Stimulated activated CD4-positive, alpha-beta T cell treated with anti-CD3 and anti-CD28 coated beads, TNF-alpha, amount 100 ng/mL, for 1 hour (primary cell): Measurements from ENCODE around the gene NRCAM.

Experiments used
- DNase-seq, 3 donors: peaks; one replicate each; pipeline ENCODE4 v3.0.0-alpha.2; 2020; ENCODE audit warnings: low read depth in 3 of 3, low spot score in 1 of 3

NRCAM gene

DNA sequence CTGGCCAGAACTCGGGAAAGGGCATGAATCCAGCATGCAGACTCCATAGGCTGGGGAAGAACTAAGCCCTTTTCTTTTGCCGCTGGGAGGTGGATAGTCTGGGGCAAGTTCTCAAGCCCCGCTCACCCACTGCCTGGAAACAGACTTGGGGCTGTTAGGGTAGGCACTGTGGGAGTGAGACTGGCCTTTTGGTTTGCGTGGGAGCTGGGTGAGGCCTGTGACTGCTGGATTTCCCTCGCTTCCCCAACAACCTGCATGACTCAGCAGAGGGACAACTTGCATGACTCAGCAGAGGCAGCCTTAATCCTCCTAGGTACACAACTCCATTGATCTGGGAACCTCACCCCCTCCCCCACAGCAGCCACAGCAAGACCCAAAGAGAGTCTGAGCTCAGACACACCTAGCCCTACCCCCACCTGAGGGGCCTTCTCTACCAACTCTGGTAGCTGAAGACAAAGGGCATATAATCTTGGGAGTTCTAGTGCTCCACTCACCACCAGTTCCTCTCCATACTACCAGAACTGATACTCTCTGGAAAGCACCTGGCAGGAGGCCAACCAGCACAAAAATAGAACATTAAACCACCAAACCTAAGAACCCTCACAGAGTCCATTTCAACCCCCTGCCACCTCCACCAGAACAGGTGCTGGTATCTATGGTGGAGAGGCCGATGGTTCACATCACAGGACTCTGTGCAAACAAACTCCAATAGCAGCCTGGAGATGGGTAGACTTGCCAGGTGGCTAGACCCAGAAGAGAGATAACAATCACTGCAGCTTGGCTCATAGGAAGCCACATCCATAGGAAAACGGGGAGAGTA is 244.6 kb downstream of the NRCAM start:
- DNase-seq: no peak

DNA sequence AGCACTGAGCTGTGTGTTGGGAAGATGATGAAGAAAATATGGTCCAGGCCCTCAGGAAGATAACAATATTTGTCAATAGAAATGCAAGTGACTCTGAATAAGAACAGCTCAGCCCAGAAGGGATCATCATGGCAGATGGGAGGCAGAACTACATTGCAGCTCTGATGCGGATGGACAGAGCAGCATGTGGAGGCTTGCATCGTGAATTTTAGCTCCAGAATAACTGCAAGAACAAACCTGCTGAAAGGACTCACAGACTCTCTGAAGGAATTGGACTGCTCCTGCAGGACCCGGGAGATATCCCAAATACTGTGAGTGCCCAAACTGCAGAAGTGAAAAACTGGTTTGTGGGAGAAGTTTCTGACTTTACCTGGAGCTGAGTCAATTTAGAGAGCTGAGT is 245.4 kb downstream of the NRCAM start:
- no peak for DNase-seq

DNA sequence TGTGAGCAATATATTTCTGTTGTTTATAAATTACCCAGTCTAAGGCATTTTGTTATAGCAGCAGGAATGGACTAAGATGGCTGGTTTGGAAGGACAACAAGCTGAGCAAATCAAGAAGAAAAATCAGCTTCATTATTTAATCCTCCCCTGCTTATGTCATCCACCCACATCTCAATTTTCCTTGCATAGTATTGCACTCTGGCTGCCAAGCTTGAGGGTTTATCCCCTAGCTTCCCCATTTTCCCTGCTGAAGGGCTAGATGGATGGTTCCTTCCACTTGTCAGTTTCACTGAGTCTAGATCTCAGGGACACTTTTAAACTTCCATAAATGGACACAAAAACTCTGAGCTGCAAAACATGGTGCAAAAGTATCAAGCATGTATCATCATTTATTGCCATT is 250.9 kb downstream of the NRCAM start:
- DNase-seq: no peak

DNA sequence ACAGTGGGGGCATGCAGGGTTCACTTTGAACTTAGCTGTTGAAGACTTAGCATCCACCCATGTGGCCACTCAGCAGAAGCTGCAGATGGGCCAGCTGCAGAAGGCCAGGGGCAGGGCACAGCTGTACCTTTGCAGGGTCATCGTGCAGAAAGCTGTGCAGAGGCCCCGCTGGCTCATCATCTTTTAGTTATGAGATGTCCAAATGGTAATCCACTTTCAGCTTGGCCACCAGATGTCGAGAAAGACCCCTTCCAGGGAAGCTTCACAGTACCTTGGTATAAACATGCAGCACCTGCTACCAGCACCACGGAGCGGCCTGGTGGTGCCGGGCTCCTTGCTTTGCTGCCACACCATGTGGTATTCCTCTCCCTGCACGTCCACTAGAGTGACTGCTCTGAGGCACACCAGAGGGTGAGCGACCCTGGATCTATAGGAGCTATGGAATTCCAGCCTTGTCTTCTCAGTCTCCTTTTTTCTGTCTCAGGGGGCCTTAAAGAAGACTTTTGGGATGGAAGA is 251.9 kb downstream of the NRCAM start:
- DNase-seq: no peak

DNA sequence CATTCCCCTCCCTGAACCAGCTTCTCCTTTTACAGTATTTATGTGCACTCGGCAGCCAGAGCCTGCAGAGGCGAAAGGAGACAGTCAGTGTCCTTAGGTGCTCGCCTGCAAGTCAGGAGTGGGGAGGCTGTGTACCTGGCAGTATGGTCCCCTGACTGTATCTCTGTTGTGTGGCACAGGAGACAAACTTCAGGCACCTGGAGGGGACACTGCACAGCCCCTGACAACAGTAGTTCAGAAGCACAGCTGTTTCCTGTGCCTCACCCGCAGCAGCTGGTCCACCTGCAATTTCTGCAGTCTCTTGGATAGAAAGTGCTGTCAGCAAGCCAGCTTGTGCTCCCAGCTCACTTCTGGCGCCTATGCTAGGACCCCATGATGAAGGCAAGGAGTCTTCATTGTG is 252.7 kb downstream of the NRCAM start:
- no peak for DNase-seq

DNA sequence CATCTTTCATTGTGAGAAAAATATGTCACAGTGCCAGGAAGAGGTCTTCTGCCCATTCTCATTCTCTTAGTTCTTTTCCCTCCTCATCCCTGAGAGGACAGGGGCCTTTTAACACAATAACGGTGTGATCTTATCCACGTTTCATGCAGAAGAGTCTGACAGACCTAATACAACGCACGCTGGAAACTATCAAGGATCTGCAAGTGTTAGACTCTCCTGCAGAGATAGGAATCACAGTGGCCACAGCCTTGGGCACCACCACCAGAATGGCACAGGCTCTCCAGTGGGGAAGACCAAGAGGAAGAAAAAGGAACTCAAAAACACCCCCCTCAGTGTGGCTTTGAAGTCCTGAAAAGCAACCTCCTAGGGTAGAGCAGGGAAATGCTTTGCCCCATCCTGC is 253.5 kb downstream of the NRCAM start:
- no peak for DNase-seq

DNA sequence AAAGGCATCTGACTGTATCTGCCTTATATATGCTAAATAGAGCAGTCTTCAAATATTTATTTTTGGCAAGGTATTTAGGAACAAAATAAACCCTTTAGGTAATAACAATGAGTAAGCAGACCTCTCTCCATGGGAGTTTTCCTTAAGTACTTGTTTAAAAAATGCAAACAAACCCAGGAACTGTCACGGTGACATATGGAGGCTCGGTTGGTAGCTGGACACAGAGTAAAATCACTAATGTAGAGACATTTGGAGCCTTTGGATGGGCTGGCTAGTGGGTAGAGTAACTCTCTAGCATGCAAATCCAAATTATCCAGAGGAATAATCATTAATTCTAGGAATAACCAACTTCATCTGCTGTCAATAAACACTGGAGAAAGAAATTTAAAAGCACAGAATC is 254.5 kb downstream of the NRCAM start:
- DNase-seq: no peak

DNA sequence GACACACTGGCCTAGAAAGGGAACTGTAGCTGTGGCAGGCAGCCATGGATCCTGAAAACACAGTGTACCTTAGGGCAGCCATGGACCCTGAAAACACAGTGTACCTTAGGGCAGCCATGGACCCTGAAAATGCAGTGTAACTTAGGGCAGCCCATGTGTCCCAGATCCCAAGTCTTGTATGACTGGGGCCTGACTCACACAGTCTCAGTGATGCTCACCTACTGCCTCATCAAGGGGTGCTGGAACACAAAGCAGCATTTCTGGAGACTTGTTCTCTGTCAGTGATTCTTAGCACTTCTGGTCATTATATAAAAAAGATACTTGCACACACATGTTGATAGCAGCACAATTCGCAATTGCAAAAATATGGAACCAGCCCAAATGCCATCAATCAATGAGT is 255.9 kb downstream of the NRCAM start:
- DNase-seq: no peak

DNA sequence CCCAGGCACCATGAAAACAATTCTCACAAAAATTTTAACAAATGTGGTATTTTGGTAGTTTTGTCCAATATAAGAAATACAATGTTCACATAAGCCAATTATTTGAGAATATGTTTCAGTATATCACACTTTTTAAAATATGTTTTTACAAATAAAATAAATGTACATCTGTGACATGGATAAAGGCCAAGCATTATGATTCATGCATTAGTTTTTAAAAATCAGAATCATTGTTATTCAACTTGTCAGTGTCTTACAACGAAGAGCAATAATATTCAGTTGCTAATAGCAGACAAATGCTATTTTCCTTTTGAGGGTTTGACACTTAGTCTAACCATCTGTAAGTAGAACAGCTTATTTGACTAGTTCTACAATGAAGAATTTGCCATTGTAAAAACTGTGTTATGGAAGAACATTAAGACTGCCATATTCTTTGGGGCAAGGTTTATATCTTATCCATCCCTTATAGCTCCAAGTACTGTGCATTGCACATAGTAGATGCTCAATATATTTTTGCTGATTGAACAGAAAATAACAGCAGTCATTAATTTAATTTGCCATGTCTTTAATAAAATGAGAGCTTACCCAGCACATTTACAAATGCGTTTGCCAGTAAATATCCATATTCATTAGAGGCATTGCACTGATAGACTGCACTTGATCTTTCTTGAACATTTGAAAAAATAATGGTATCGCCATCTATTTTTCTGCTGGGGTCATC is 258.7 kb downstream of the NRCAM start:
- DNase-seq: no peak

DNA sequence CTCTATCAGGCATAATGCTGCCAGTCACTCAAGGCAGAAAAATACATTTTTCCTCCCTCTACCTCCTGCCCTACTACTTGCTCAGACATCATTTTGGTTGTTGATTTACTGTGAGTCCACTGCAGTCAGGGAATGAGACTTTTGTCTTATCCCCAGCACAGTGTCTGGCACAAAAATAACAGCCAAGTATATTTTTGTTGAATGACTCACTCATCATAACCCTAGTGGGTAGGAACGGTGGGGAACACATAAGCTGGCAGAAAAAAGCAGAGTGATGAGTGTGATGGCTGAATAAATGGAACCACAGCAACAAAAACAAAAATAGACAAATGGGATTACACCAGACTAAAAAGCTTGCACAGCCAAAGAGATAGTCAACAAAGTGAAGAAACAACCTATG is 260.2 kb downstream of the NRCAM start:
- DNase-seq: no peak

DNA sequence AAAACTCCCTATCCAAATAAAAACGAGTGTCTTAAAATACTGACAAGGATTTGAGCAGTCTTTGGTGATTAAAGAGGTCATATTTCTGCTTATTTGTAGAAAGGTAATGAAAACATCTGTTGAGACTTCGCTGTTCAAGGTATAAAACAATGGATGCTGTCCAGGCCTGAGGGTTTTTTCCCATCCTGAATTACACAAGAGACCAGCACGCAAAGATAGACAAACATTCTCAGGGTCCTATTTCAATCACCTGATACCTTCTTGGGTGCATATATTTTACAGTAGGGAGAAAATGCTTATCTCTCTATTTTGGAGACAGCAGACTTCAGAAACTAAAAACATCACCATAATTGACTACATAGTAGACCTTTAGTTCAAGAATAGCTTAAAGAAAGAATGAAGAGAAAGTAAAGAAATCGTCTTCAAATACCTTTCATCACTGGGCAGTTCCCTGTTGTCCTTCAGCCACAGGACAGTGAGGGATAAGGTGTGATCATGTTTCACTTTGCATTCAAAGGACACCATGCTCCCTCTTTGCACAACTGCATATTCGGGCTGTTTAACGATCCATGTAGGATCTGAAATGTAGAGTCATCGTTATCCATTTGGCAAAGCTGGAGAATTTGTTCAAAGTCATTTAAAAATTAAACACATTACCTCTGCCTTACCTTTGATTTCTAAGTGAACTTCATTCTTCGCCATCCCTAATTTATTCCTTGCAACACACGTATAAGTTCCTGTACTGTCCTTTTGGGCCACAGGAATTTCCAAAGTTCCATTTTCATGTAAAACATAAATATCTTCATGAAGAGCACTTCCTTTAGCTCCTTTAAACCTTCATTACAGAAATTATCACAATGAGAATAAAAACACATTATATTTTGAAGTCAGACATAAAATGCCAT is 262.4 kb downstream of the NRCAM start:
- DNase-seq: no peak

DNA sequence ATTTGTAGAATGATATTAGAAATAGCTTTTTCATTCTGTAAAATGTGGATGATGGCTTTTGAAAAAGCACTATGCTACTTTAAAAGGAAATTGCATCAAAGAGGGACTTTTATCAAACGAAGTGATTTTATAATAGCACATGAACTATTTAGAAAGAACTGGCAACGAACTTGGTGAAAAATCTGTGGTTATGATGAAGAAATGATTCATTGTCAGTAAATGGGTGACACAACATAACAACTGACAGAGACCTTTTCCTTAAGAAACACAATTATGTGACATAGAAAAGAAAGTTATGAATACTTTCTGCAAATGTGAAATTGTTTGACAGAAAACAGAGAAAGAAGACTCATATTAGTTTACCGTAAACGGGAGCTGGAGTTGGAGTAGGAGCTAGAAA is 265.3 kb downstream of the NRCAM start:
- no peak for DNase-seq

DNA sequence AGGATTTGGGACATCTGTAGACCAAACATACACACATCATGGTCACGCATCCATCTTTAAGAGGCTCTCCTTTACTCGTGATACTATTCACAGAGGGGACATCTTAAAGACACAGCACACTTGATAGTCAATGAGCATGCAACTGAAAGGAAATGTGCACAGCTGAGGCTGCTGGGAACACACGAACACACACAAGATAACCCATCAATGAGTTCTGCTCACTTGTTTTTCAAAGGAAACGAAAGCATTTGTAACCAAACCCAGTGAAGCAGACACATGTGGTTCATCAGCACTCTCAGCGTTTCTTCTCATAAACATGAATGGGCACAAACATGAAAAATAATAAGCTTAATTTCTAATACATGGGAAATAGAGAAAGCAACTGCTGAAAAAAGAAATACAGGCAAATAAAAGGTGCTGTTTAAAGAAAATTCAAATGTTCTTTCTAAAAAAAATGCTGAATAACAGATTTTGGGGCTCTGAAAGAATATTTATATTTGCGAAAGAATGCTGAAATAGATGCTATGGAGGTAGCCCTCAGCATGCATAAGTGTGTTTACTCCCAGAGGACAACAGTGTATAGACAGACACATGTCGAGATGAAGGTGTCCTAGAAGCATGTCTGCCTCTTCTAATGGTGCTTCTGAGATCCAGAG is 266.4 kb downstream of the NRCAM start:
- no peak for DNase-seq

DNA sequence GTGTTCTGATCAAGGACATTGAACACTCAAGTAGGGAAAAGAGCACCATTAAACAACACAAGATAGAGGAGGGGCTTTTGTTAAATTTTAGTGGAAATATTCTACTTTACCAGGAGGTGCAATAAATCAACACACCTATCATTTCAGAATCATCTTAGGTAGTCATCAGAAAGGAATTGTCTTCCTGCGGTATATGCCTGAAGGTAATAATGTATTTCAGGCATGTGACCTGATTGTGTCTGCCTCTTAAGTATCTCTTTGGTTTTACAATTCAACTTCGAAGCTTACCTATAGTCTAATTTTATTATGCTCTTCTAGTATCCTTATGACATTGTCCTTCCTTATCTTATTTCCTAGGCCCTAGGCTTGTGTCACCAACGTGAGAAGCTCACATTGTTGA is 267.5 kb downstream of the NRCAM start:
- DNase-seq: no peak

DNA sequence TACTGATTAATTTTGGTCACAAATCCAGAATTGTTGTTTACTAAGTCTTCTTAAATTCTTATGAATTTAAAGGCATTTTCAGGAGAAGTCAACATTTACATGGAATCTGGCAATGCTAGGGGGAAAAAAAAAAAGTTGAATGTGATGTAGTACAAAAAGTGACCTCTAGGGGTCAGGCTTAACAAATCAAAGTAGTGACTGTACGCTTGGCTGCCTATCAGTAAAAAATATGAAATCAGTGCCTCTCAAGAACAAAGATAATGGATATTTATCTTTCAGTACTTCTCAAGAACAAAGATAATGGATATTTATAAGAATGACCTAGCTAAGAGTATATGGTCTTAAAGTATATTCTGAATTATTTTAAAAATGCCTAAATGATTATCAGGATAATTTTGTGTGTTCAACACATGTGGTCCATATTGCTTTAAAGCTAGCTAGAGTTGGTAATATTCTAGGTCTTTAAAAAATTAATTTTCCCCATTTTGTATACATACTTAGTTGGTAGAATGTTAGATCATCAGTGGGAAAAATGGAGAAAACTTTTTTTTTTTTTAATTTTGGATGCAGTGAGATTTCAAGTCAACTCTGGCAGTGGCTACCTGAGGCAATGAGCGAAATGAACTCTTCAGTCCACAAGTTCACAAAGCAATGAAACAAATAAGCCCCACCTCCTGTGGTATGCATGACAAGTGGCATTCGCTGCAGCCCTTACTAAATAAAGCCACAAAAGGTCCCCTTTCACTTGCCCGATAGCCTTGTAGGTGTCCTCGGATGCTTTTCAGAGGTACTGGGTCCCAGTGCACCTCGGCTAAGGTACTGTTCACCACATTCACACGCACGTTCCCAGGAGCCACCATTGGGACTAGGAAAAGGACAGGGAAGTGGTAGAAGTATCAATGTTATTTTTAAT is 274.9 kb downstream of the NRCAM start:
- DNase-seq: no peak

DNA sequence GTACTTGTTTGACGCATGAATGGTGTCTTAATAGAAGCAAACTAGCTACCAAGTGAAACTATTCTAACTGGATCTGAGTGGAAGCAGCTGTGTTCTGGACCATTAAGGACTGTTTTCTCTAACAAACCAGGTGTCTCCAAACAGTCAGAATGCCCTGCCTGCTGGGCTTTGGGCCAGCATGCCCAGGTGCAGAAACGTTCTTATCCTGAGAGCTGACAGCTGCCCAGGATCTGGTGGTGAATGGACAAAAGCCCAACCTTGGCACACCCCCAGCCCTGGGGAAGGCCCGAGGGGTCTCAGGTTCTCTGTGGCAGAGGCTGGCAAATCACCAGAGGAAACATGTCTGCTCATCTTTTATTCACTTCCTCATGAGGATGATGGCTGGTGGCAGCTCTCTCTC is 277.8 kb downstream of the NRCAM start:
- no peak for DNase-seq

DNA sequence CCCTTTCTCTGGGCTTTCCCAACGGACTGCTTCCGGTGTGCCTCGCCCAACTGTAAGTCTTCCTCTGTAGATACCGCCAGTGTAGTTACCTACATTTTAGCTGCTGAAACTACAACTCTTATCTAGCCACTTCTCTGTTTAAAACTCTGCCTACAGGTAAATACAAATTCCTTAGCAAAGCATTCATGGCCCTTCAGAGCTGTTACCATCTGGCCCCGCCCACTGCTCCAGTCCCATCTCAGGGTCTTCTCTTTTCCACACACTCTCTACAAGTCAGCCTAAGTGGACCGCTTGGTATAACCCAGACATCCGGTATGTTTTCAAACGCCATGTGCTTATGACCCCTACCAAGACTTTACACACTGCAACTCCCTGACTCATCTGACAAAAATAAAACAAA is 285.1 kb downstream of the NRCAM start:
- DNase-seq: no peak

DNA sequence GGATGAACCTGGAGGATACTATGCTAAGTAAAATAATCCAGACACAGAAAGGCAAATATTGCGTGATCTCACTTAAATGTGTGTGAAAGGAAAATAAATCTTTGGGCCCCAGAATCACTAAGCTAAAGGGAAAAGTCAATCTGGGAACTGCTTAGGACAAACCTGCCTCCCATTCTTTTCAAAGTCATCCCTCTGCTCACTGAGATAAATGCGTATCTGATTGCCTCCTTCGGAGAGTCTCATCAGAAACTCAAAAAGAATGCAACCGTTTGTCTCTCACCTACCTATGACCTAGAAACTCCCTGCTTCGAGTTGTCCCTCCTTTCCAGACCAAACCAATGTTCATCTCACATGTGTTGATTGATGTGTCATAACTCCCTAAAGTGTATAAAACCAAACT is 286.0 kb downstream of the NRCAM start:
- DNase-seq: no peak

DNA sequence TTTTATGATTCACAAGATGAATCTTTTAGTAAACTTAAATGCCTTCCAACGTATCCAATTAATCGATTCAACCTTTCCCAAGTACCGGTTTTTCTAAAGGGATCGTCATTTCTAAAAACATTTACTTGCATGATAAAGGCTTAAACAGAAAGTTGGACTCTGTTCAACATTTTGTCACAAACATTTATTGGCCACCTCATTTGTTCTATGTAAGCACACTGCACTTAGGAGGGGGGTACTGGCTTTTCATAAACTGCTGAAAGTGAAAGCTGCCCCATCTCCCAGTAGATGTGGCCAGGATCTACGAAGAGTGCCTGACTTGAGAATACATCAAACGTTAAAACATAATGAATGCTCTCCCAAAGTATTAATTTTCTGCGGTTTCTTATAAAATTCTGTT is 288.8 kb downstream of the NRCAM start:
- no peak for DNase-seq

DNA sequence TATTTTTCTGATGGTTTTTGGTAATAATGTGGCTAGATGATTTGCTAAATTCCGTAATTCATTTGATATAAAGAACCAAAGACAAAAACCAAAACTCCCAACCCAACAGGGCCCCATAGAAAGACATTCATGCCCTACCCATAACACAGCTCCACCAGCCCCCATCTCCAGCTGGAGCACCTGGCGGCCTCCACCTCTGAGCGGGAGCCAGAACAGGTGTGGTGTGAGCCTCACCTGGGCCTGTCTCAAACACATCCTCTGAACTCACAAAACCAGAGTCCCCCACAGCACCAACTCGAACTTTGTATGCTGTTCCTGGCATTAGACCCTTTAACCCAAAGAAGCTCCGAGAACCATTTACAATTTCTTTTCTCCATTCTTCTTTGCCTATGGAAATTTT is 289.5 kb downstream of the NRCAM start:
- DNase-seq: no peak
